HepG2 (cell line): ENCODE data around the gene TMUB1. TPM values are rescaled to one million over a fixed set of nuclear protein-coding genes. Genes with fewer than 3 reads are reported as not detected.

ENCODE experiments used
- ATAC-seq: fragments of 200-7000 bp; cut with Tn5 transposase; 3 replicates; pipeline ENCODE4 v1.9.1; 2020; ENCODE audit warnings: mild to moderate bottlenecking, moderate library complexity
- BruUV-seq: library from RNA; stranded (reverse); fragments of 400-500 nt; replicated peaks from 2 replicates; lab custom pipeline; 2021; lab: Mats Ljungman, UMichigan
- CTCF ChIA-PET: fragments of 300-600 bp; formaldehyde crosslinking; extraction: SDS; loops from one replicate; lab custom pipeline; 2021; ENCODE audit warnings: low total read pairs, inconsistent platforms, low intra/inter-chr PET ratio; lab: Yijun Ruan, JAX
- POLR2A ChIA-PET: fragments of 350-600 bp; sonication (Branson Sonifier 250); formaldehyde crosslinking; loops from one replicate; lab custom pipeline; 2020; ENCODE audit warnings: antibody characterized with exemption, inconsistent platforms; lab: Yijun Ruan, JAX
- DNase-seq: peaks from one replicate; pipeline ENCODE4 v3.0.0-alpha.2; 2015; ENCODE audit warnings: low spot score
- FAIRE-seq: peaks from 3 replicates; lab custom pipeline; 2011; peaks lifted over from hg19 to GRCh38; lab: Jason Lieb, UNC
- H2AFZ ChIP-seq: one replicate; pipeline ENCODE4 v1.6.1; 2011; ENCODE audit warnings: low read length, inconsistent platforms
- H3K27ac ChIP-seq: fragments of 300-600 bp; 3 replicates; pipeline ENCODE4 v1.8.0; 2011; ENCODE audit warnings: mixed run types, mild to moderate bottlenecking, mixed read lengths, low read length, inconsistent platforms; ENCODE audit not compliant: insufficient read depth; ENCODE audit errors: extremely low read length
- H3K27me3 ChIP-seq, 2 experiments: fragments of 200-600 bp in 1 of 2; 2 replicates in 1 of 2; 3 replicates in 1 of 2; pipeline versions ENCODE4 v1.6.0 to v1.8.0; 2011; ENCODE audit warnings: low read length in 2 of 2, mild to moderate bottlenecking in 2 of 2, moderate library complexity in 2 of 2, inconsistent platforms in 1 of 2; ENCODE audit not compliant: insufficient read depth in 2 of 2, control insufficient read depth in 1 of 2
- H3K36me3 ChIP-seq, 2 experiments: fragments of 200-600 bp in 1 of 2; replicated peaks in 1 of 2; 2 replicates in 1 of 2; 3 replicates in 1 of 2; pipeline versions ENCODE4 v1.5.1 to v1.8.0; 2011; ENCODE audit warnings: low read length in 2 of 2, inconsistent platforms in 1 of 2; ENCODE audit not compliant: insufficient read depth in 2 of 2, control insufficient read depth in 1 of 2
- H3K4me1 ChIP-seq: 2 replicates; pipeline ENCODE4 v1.5.1; 2012; ENCODE audit warnings: low read length, inconsistent platforms; ENCODE audit not compliant: insufficient read depth
- H3K4me2 ChIP-seq: 2 replicates; pipeline ENCODE4 v1.6.0; 2011; ENCODE audit warnings: low read depth, low read length, inconsistent platforms
- H3K4me3 ChIP-seq, 3 experiments: fragments of 200-600 bp in 1 of 3; sonication (generic), shearing (Covaris generic) in 1 of 3; replicated peaks in 1 of 3; 2 replicates each; pipeline ENCODE4 v1.5.1; 2011 to 2016; ENCODE audit warnings: low read length in 3 of 3, inconsistent platforms in 2 of 3, low read depth in 2 of 3, mild to moderate bottlenecking in 2 of 3, control low read depth in 1 of 3, mixed read lengths in 1 of 3; ENCODE audit not compliant: insufficient read depth in 1 of 3
- H3K79me2 ChIP-seq: one replicate; pipeline ENCODE4 v1.6.1; 2011; ENCODE audit warnings: low read length, inconsistent platforms; ENCODE audit not compliant: insufficient read depth
- H3K9ac ChIP-seq: 2 replicates; pipeline ENCODE4 v1.6.0; 2011; ENCODE audit warnings: mild to moderate bottlenecking, low read depth, low read length, inconsistent platforms; ENCODE audit not compliant: insufficient read depth
- H3K9me3 ChIP-seq: 2 replicates; pipeline ENCODE4 v1.5.1; 2012; ENCODE audit warnings: mild to moderate bottlenecking, low read length
- H4K20me1 ChIP-seq: 2 replicates; pipeline ENCODE4 v1.6.0; 2011; ENCODE audit warnings: inconsistent platforms, mild to moderate bottlenecking, low read length, moderate library complexity; ENCODE audit not compliant: insufficient read depth
- ELF4 ChIP-seq: sonication (generic); formaldehyde crosslinking; IDR thresholded peaks from 2 replicates; pipeline ENCODE4 v1.5.0; 2020; ENCODE audit warnings: missing genetic modification reagents, mild to moderate bottlenecking, moderate library complexity, borderline replicate concordance
- NCOA1 ChIP-seq: sonication (generic); formaldehyde crosslinking; IDR thresholded peaks from 2 replicates; pipeline ENCODE4 v1.9.0; 2021; ENCODE audit warnings: missing genetic modification reagents
- PHF20 ChIP-seq: sonication (generic); formaldehyde crosslinking; IDR thresholded peaks from 2 replicates; pipeline ENCODE4 v1.5.0; 2020; ENCODE audit warnings: mild to moderate bottlenecking, missing genetic modification reagents
- SP5 ChIP-seq: IDR thresholded peaks from 2 replicates; pipeline ENCODE4 v1.6.1; 2016; ENCODE audit warnings: low read depth, borderline replicate concordance
- ZBTB1 ChIP-seq: sonication (generic); formaldehyde crosslinking; IDR thresholded peaks from 2 replicates; pipeline ENCODE4 v1.4.0; 2020; ENCODE audit warnings: missing genetic modification reagents, borderline replicate concordance
- ZNF235 ChIP-seq: sonication (generic); formaldehyde crosslinking; IDR thresholded peaks from 2 replicates; pipeline ENCODE4 v1.8.1; 2023; ENCODE audit warnings: mild to moderate bottlenecking, missing genetic modification reagents, borderline replicate concordance
- ZNF841 ChIP-seq: sonication (generic); formaldehyde crosslinking; IDR thresholded peaks from 2 replicates; pipeline ENCODE4 v1.8.1; 2023; ENCODE audit warnings: missing genetic modification reagents, borderline replicate concordance
- ZSCAN20 ChIP-seq: sonication (generic); formaldehyde crosslinking; IDR thresholded peaks from 2 replicates; pipeline ENCODE4 v1.4.0; 2020; ENCODE audit warnings: missing genetic modification reagents, mild to moderate bottlenecking, borderline replicate concordance
- WGBS: methylation state at CpG from one replicate; pipeline ENCODE4 v1.1.6; 2017; ENCODE audit warnings: low lambda C conversion rate; 5-methylcytosine and 5-hydroxymethylcytosine counted together
- in situ Hi-C: cut with HindIII; loops from 2 replicates; pipeline ENCODE4 v1.10.0; 2017; ENCODE audit warnings: low pct_unique_long_range_greater_than_20kb; ENCODE audit not compliant: extremely low pct_ligation_motif_present
- intact Hi-C: fragments of 100-400 bp; cut with micrococcal nuclease; formaldehyde crosslinking; loops from one replicate; pipeline ENCODE4 v1.10.0; 2022; ENCODE audit not compliant: unreplicated experiment
- polyA plus RNA-seq, 8 experiments: library from polyadenylated mRNA; depleted of rRNA in 3 of 8; stranded (reverse) in 7 of 8; unstranded in 1 of 8; fragments of >200 nt; fragmentation: Illumina TruSeq in 4 of 8; extraction: Trizol in 4 of 8; gene quantifications; 2 replicates each; pipeline versions ENCODE4 v1.2.1 to v1.2.3, GENCODE V29; 2011 to 2016; ENCODE audit warnings: low read depth in 4 of 8, missing spikeins in 1 of 8, mixed read lengths in 1 of 8; ENCODE audit not compliant: insufficient read depth in 1 of 8
- total RNA-seq, 5 experiments: library from RNA; depleted of rRNA; stranded (reverse); fragments of >200 nt; fragmentation: Illumina TruSeq; extraction: Trizol; gene quantifications; 2 replicates each; pipeline ENCODE4 v1.2.3, GENCODE V29; 2016; ENCODE audit warnings: low read depth in 1 of 5
- TF ChIP-seq, protein P1 (sequence below): sonication (generic); formaldehyde crosslinking; conservative IDR thresholded peaks from 2 replicates; pipeline ENCODE4 v1.4.0; 2020; ENCODE audit warnings: mild to moderate bottlenecking, missing genetic modification reagents, moderate library complexity
- TF ChIP-seq, protein P2 (sequence below): sonication (generic); formaldehyde crosslinking; IDR thresholded peaks from 2 replicates; pipeline ENCODE4 v1.4.0; 2020; ENCODE audit warnings: missing genetic modification reagents
- TF ChIP-seq, protein P3 (sequence below): sonication (generic); formaldehyde crosslinking; IDR thresholded peaks from 2 replicates; pipeline ENCODE4 v1.8.0; 2022; ENCODE audit warnings: low read depth, missing genetic modification reagents
- TF ChIP-seq, protein P4 (sequence below): sonication (generic); formaldehyde crosslinking; IDR thresholded peaks from 2 replicates; pipeline ENCODE4 v1.8.1; 2022; ENCODE audit warnings: low read depth, mild to moderate bottlenecking, missing genetic modification reagents

The TMUB1 gene
- total and polyA plus RNA-seq, 2 of the 13 experiments (the other 11 are each of a cell fraction or from before 2014, with no cell fraction given): 44.8 to 51.6 TPM

DNA sequence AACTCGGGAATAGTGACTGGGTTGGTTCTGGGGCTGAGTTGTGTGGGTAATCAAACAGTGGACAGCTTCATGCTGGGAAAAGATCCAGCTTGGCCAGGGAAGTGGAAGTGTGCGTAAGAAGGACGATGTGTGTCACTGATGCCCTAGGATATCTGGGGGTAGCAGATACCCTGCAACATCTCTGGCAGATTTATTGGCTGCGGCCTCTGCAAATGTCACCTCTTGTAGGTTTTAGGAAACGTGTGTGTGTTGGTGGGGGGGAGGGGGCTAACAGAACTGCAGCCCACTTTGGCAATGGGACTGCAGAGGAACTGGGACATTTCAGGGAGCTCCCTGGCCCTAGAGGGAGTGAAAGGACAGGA lies 2.0 kb upstream of the TMUB1 start (continued):
- TF ChIP-seq, protein P1, sequence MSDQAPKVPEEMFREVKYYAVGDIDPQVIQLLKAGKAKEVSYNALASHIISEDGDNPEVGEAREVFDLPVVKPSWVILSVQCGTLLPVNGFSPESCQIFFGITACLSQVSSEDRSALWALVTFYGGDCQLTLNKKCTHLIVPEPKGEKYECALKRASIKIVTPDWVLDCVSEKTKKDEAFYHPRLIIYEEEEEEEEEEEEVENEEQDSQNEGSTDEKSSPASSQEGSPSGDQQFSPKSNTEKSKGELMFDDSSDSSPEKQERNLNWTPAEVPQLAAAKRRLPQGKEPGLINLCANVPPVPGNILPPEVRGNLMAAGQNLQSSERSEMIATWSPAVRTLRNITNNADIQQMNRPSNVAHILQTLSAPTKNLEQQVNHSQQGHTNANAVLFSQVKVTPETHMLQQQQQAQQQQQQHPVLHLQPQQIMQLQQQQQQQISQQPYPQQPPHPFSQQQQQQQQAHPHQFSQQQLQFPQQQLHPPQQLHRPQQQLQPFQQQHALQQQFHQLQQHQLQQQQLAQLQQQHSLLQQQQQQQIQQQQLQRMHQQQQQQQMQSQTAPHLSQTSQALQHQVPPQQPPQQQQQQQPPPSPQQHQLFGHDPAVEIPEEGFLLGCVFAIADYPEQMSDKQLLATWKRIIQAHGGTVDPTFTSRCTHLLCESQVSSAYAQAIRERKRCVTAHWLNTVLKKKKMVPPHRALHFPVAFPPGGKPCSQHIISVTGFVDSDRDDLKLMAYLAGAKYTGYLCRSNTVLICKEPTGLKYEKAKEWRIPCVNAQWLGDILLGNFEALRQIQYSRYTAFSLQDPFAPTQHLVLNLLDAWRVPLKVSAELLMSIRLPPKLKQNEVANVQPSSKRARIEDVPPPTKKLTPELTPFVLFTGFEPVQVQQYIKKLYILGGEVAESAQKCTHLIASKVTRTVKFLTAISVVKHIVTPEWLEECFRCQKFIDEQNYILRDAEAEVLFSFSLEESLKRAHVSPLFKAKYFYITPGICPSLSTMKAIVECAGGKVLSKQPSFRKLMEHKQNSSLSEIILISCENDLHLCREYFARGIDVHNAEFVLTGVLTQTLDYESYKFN (CRISPR knock-in tag): no peak
- TF ChIP-seq ZNF235 (CRISPR knock-in tag): 0 out of 2 replicates have a peak, but pooled peaks have one; percentile 10
- TF ChIP-seq, protein P2, sequence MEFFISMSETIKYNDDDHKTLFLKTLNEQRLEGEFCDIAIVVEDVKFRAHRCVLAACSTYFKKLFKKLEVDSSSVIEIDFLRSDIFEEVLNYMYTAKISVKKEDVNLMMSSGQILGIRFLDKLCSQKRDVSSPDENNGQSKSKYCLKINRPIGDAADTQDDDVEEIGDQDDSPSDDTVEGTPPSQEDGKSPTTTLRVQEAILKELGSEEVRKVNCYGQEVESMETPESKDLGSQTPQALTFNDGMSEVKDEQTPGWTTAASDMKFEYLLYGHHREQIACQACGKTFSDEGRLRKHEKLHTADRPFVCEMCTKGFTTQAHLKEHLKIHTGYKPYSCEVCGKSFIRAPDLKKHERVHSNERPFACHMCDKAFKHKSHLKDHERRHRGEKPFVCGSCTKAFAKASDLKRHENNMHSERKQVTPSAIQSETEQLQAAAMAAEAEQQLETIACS (CRISPR knock-in tag): no peak
- 0 out of 2 replicates have a peak, but pooled peaks have one; percentile 6 for TF ChIP-seq PHF20 (CRISPR knock-in tag)
- TF ChIP-seq SP5 (CRISPR knock-in tag): no peak

DNA sequence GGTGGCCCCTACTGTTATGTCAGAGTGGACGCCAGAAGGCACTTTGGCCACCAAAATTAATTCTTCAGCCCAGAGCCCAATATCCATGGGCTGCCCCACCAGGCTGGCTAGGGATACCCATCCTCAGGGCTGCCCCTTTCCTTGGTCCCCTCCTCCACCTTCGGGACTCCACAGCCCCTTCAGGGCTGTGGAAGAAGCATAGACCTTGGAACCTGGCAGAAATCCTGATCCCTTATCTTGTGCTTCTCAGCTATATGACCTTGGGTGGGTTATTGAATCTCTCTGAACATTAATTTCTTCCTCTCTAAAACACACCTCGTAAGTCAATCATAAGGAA lies 499 bp upstream of the TMUB1 start:
- Histone ChIP-seq H3K36me3 (0 out of 5 replicates have a peak, but pooled peaks cover 0 to 1% of the 10 kb centered on the region in 2 experiments), H3K4me3 (peak overlapping the region; percentile 85 to 96 (median 88); a peak in 5 of 6 replicates), H3K27me3 (no peaks in the 10 kb centered on the region; a peak in 1 of 5 replicates), H3K4me1 (peaks cover 58% of the 10 kb centered on the region), H3K9me3 (no peaks in the 10 kb centered on the region), H3K79me2 (peaks cover 53% of the 10 kb centered on the region), H3K4me2 (peak overlapping the region; percentile 97), H3K27ac (no peak overlapping the region), H2AFZ (no peak overlapping the region), H4K20me1 (peaks cover 11% of the 10 kb centered on the region; the same call in 1 of the 2 replicates), H3K9ac (0 out of 2 replicates have a peak overlapping the region, but pooled peaks have one; percentile 100)
- ATAC-seq: no peak
- no peak for DNase-seq
- in situ Hi-C loops (no loop called here), intact Hi-C loops (loop anchor here (10.0 kb wide), 1 partner anchor 161 kb away; the partner anchor contains the start of gene SMARCD3)
- 40% methylated on average over 2 of the region's 3 CpGs for WGBS
- ChIA-PET CTCF (no interaction called here), POLR2A (interaction anchor here (3.8 kb wide), 1 partner anchor 22 kb away, joined by 144 read pairs; no protein-coding TSS in a partner anchor)
- no peak for FAIRE-seq
- no TSS peak for BruUV-seq
- TF ChIP-seq ELF4 (no peak), NCOA1 (CRISPR knock-in tag) (no peak), ZNF841 (no peak), ZSCAN20 (CRISPR knock-in tag) (no peak), ZBTB1 (CRISPR knock-in tag) (no peak)
- TF ChIP-seq, protein P3, sequence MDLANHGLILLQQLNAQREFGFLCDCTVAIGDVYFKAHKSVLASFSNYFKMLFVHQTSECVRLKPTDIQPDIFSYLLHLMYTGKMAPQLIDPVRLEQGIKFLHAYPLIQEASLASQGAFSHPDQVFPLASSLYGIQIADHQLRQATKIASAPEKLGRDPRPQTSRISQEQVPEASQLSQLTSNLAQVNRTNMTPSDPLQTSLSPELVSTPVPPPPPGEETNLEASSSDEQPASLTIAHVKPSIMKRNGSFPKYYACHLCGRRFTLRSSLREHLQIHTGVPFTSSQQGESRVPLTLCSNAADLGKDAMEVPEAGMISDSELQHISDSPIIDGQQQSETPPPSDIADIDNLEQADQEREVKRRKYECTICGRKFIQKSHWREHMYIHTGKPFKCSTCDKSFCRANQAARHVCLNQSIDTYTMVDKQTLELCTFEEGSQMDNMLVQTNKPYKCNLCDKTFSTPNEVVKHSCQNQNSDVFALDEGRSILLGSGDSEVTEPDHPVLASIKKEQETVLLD (CRISPR knock-in tag): no peak
- TF ChIP-seq, protein P4, sequence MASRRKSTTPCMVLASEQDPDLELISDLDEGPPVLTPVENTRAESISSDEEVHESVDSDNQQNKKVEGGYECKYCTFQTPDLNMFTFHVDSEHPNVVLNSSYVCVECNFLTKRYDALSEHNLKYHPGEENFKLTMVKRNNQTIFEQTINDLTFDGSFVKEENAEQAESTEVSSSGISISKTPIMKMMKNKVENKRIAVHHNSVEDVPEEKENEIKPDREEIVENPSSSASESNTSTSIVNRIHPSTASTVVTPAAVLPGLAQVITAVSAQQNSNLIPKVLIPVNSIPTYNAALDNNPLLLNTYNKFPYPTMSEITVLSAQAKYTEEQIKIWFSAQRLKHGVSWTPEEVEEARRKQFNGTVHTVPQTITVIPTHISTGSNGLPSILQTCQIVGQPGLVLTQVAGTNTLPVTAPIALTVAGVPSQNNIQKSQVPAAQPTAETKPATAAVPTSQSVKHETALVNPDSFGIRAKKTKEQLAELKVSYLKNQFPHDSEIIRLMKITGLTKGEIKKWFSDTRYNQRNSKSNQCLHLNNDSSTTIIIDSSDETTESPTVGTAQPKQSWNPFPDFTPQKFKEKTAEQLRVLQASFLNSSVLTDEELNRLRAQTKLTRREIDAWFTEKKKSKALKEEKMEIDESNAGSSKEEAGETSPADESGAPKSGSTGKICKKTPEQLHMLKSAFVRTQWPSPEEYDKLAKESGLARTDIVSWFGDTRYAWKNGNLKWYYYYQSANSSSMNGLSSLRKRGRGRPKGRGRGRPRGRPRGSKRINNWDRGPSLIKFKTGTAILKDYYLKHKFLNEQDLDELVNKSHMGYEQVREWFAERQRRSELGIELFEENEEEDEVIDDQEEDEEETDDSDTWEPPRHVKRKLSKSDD (CRISPR knock-in tag): no peak
